ENCODE measurements around the gene ZBTB9.
"Not testable (repeated sequence)": the region's sequence is repeated elsewhere in the genome, so short reads cannot be mapped to it uniquely, and the experiment has no call there.

The ZBTB9 gene

DNA sequence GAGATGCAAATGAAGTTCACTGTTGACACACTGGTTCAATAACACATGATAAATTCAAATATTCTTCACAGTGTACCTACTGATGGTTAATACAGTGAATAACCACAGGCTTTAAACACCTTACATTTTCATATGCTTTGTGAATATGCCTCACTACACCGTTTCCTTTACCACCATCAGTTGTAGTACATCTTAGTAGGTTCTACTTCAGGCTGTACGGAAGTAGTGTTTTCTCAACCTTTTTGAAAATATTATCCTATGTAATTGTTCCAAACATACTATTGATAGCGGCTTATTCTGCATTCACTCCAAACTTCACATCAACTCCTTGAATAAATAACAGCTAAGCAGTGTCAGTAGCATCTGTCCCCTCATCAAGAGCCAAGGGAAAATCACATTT, 15.3 kb downstream of the ZBTB9 start:
- DNase-seq: no peak

DNA sequence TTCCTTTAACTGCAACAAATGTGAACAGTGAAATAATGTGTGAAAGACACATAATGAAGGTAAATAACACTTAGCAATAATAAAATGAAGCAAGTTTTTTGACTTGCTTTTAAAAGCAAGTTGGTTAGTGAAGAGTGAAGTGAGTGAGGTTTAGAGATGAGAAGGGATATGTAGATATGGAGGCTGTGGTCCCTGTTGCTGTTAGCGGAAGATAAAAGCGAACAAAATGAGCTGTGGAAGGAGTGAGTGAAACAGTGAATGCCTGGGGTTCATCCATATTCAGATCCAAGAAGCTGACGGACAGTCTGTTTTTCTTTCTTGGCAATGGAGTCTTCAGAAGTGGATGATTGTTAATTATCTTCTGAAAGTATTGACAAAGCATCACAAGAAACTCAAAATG, 23.5 kb downstream of the ZBTB9 start:
- DNase-seq: no peak

DNA sequence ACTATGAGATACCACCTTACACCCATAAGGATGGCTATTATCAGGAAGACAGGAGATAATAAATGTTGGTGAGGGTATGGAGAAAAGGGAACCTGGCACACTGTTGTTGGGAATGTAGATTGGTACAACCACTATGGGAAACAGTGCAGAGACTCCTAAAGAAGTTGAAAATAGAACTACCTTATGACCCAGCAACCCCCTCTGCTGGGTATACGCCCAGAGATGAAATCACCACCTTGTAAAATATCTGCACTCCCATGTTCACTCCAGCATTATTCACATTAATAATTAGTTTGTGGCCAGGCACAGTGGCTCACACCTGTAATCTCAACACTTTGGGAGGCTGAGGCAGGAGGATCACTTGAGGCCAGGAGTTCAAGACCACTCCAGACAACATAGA, 26.8 kb downstream of the ZBTB9 start:
- peak; percentile 21 for DNase-seq

DNA sequence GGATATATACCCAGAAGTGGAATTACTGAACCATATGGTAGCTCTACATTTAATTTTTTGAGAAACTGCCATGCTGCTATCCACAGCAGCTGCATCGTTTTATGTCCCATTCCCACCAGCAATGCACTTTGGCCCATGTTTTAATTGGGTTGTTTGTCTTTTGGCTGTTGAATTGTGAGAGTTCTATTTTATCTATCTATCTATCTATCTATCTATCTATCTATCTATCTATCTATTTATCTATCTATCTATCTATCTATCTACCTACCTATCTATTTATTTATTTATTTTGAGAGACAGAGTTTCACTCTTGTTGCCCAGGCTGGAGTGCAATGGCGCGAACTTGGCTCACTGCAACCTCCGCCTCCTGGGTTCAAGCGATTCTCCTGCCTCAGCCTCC, 28.2 kb downstream of the ZBTB9 start:
- not testable (repeated sequence) for DNase-seq

DNA sequence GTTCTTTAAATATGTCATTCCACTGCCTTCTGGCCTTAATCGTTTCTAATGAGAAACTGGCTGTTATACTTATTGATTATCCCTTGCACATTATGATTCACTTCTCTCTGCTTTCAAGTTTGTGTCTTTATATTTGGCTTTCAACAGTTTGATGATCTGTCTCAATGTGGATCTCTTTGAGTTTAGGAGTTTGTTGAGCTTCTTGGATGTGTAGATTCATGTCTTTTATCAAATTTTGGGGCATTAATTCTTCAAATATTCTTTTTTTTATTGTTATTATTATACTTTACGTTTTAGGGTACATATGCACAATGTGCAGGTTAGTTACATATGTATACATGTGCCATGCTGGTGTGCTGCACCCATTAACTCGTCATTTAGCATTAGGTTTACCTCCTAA, 29.3 kb downstream of the ZBTB9 start:
- DNase-seq: no peak

DNA sequence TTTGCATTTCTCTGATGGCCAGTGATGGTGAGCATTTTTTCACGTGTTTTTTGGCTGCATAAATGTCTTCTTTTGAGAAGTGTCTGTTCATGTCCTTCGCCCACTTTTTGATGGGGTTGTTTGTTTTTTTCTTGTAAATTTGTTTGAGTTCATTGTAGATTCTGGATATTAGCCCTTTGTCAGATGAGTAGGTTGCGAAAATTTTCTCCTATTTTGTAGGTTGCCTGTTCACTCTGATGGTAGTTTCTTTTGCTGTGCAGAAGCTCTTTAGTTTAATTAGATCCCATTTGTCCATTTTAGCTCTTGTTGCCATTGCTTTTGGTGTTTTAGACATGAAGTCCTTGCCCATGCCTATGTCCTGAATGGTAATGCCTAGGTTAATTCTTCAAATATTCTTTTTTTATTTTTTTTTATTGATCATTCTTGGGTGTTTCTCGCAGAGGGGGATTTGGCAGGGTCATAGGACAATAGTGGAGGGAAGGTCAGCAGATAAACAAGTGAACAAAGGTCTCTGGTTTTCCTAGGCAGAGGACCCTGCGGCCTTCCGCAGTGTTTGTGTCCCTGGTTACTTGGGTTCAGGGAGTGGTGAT, 30.4 kb downstream of the ZBTB9 start:
- not testable (repeated sequence) for DNase-seq

DNA sequence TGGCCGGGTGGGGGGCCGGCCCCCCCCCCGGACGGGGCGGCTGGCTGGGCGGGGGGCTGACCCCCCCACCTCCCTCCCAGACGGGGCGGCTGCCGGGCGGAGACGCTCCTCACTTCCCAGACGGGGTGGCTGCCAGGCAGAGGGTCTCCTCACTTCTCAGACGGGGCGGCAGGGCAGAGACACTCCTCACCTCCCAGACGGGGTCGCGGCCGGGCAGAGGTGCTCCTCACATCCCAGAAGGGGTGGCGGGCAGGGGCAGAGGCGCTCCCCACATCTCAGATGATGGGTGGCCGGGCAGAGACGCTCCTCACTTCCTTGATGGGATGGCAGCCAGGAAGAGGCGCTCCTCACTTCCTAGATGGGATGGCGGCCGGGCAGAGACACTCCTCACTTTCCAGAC, 31.3 kb downstream of the ZBTB9 start:
- DNase-seq: not testable (repeated sequence)

DNA sequence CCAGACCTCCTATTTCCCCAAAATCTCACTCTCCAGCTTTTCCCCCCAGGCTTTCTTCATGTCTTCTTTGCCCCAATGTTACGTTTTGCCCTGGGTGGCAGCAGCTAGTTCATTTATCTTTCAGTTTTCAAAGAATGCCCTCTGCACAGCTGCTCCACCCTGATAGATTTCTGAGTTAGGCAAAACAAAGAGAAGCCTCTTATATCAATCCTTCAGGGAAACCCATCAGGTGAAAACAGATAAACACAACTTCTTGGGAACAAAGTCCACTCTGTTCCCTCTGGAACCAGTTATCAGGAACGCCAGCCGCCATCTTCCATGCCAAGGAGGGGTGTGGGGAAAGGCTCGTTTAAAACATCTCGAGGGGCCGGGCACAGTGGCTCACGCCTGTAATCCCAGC, 34.0 kb downstream of the ZBTB9 start:
- DNase-seq: no peak

DNA sequence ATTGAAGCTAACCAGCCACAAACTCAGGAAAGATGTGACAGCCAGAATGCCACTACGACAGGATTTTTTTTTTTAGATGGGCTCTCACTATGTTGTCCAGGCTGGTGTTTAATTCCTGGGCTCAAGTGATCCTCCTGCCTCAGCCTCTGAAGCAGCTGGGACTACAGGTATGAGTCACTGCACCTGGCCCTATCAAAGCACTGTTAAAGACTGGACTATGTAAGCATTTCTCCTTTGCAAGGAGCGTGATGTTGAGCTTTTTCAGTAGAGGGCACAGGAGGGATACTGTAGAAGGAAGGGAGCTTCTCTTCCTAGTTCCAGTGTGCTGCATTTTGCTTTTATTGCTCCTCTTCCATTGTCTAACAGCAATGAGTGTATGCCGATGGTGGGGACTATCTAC, 35.8 kb downstream of the ZBTB9 start:
- no peak for DNase-seq

DNA sequence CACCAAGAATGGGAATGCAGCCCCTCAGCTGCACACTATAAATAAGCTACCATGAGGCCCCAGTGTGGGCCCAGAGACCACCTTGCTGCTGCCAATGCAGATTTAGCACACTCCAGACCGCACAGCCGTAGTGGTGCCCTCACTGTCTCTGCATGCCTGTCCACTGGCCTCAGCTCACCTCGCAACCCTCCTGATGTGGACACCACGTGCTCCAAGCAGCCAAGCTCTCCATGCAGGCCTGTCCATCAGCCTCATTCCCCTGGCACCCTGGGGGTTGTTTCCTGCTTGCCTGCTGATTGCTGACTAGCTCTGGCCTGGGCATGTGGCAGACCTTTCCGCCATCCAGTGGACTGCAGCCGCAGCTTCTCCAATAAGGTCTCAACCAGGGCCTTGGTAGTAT, 36.2 kb downstream of the ZBTB9 start:
- DNase-seq: no peak

DNA sequence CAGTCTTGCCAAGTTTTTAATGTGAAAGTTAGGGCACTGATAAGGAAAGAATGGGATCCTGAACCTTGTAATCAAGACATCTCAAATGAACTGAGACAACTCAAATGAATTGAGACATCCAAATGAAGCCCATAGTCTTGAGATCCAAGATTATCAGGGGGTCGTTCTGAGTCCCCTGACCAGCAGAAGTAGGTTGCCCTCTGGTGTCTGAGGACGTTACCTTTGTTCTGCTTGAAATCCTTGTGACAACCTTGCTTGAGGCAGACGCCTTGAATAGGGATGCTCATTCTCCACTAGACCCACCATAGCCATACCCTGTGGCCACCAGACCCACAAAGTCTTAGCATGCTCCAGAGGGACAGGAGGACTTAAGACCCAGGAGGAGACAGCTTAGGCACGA, 37.7 kb downstream of the ZBTB9 start:
- peak; percentile 11 for DNase-seq

DNA sequence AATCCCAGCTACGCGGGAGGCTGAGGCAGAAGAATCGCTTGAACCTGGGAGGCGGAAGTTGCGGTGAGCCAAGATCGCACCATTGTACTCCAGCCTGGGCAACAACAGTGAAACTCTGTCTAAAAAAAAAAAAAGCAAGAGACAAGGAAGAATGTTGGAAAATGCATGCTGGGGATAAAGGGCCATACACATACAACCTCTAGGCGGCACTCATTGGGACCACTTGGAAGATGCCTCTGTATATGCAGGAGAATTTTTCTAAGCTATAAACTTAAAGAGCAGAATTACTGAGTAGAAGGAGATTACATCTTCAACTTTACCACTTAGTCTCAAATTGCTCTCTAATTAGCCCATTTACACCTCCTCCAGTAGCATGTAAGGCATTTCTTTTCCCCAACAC, 42.8 kb downstream of the ZBTB9 start:
- no peak for DNase-seq

DNA sequence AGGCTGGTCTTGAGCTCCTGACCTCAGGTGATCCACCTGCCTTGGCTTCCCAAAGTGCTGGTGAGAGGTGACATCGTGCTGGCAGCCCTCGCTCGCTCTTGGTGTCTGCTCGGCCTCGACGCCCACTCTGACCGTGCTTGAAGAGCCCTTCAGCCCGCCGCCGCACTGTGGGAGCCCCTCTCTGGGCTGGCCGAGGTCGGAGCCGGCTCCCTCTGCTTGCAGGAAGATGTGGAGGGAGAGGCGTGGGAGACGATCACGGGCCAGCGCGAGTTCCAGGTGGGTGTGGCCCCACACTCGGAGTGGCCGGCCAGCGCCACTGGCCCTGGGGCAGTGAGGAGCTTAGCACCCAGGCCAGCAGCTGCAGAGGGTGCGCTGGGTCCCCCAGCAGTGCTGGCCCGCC, 48.1 kb downstream of the ZBTB9 start:
- no peak for DNase-seq

DNA sequence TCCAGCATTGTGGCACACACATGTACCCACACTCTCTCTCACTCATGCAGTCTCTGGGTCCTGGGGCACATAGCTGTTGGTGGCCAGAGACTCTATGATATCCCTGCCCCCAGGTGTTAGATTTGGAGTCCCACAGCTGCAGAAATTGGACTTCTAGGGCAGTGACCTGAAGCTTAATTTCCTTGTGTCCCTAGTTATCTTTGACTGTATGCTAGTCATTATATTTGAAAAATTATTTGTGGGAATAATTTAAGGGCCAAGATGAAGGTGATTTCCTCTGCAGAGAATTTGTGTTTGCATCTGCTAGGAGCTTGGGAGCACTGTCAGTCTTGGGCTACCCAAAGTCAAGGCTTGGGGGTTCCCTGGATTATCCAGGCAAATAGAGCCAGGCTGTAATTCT, 50.1 kb downstream of the ZBTB9 start:
- DNase-seq: no peak

DNA sequence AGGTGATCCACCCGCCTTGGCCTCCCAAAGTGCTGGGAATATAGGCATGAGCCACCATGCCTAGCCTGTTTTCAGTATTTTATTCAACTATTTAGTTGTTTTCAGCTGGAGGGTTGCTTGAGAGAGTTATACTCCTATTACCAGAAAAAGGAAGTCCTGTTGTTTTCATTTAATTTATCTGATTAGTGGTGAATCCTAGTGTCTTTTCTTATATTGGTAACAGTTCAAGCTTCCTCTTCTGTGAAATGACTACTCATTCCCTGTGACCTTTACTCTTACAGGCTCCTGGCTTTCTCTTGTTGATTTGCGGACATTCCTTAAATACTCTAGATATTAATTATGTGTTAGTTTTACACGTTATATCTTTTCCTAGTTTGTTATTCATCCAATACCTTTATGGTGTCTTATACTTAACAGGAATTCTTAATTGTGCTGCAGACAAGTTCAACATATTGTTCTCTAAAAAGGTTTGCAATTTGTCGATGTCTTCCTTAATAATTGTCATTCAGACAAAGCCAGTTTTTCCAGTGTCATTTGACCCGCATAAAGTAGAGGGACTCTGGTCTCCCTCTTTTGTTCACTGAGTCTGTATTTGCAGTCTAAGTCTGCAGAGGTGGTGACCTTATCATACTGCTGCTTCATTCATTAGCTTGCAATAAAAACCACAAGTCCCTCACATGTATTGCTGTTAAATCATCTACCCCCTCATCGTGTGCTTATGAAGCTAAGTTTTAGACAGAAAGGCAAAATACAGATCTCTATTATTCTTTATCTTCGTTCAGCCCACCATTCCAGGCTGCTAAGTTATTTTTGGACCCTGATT, 51.4 kb downstream of the ZBTB9 start:
- no peak for DNase-seq

All from CD4-positive, alpha-beta T cell treated with Interleukin-12 subunit alpha and Interleukin-12 subunit beta, for 1 hour (primary cell).